GM12878 (cell line): ENCODE data around the gene SLC25A39. TPM values are rescaled to one million over a fixed set of nuclear protein-coding genes. Genes with fewer than 3 reads are reported as not detected.

ENCODE experiments used
- ATAC-seq: fragments of 200-7000 bp; cut with Tn5 transposase; 3 replicates; pipeline ENCODE4 v1.9.1; 2020; ENCODE audit warnings: mild to moderate bottlenecking, moderate library complexity
- BruUV-seq: library from RNA; stranded (reverse); fragments of 400-500 nt; replicated peaks from 2 replicates; lab custom pipeline; 2021; lab: Mats Ljungman, UMichigan
- CTCF ChIA-PET: fragments of 300-600 bp; sonication (Branson Sonifier 250); formaldehyde crosslinking; extraction: SDS; loops from one replicate; lab custom pipeline; 2021; ENCODE audit warnings: inconsistent platforms; lab: Yijun Ruan, JAX
- POLR2A ChIA-PET: fragments of 350-600 bp; formaldehyde crosslinking; extraction: SDS; loops from one replicate; lab custom pipeline; 2021; ENCODE audit warnings: inconsistent platforms; lab: Charles Lee
- RAD21 ChIA-PET: fragments of 300-600 bp; sonication (Branson Sonifier 250); formaldehyde crosslinking; loops from one replicate; lab custom pipeline; 2023; ENCODE audit warnings: antibody characterized with exemption; ENCODE audit not compliant: unreplicated experiment; lab: Charles Lee
- SMC1A ChIA-PET: fragments of 300-600 bp; sonication (Branson Sonifier 250); formaldehyde crosslinking; loops from one replicate; lab custom pipeline; 2023; ENCODE audit not compliant: unreplicated experiment, uncharacterized antibody; lab: Charles Lee
- DNase-seq: peaks from one replicate; pipeline ENCODE4 v3.0.0-alpha.2; 2011; ENCODE audit warnings: low read depth, low spot score
- FAIRE-seq: peaks from 3 replicates; lab custom pipeline; 2011; peaks lifted over from hg19 to GRCh38; lab: Jason Lieb, UNC
- H2AFZ ChIP-seq: 2 replicates; pipeline ENCODE4 v1.6.0; 2011; ENCODE audit warnings: low read depth, low read length, control low read depth; ENCODE audit not compliant: control insufficient read depth
- H3K27ac ChIP-seq: 2 replicates; pipeline ENCODE4 v1.5.1; 2011; ENCODE audit warnings: control low read depth; ENCODE audit not compliant: control insufficient read depth, insufficient read depth
- H3K27me3 ChIP-seq, 2 experiments: replicated peaks in 1 of 2; 2 replicates each; pipeline versions ENCODE4 v1.6.0 to v1.6.1; 2011; ENCODE audit warnings: low read length in 1 of 2; ENCODE audit not compliant: control insufficient read depth in 2 of 2, insufficient read depth in 2 of 2
- H3K36me3 ChIP-seq, 2 experiments: 2 replicates each; pipeline ENCODE4 v1.5.1; 2011; ENCODE audit warnings: low read length in 1 of 2; ENCODE audit not compliant: control insufficient read depth in 2 of 2, insufficient read depth in 2 of 2
- H3K4me1 ChIP-seq: 2 replicates; pipeline ENCODE4 v1.6.1; 2011; ENCODE audit warnings: mild to moderate bottlenecking, low read length, moderate library complexity, mixed read lengths; ENCODE audit not compliant: control insufficient read depth, insufficient read depth
- H3K4me2 ChIP-seq: 2 replicates; pipeline ENCODE4 v1.6.0; 2011; ENCODE audit warnings: control low read depth; ENCODE audit not compliant: control insufficient read depth, insufficient read depth
- H3K4me3 ChIP-seq: fragments of 200-600 bp; sonication (generic); 2 replicates; pipeline ENCODE4 v1.5.1; 2016
- H3K79me2 ChIP-seq: 2 replicates; pipeline ENCODE4 v1.6.0; 2011; ENCODE audit warnings: low read length; ENCODE audit not compliant: control insufficient read depth, insufficient read depth
- H3K9ac ChIP-seq: 2 replicates; pipeline ENCODE4 v1.8.0; 2011; ENCODE audit warnings: low read length, control low read depth, mixed read lengths; ENCODE audit not compliant: control insufficient read depth, insufficient read depth
- H3K9me3 ChIP-seq: replicated peaks from 3 replicates; pipeline ENCODE4 v1.5.1; 2011; ENCODE audit warnings: mild to moderate bottlenecking, low read length; ENCODE audit not compliant: control insufficient read depth, insufficient read depth
- H4K20me1 ChIP-seq: 2 replicates; pipeline ENCODE4 v1.6.0; 2011; ENCODE audit not compliant: control insufficient read depth, insufficient read depth
- ATF3 ChIP-seq: IDR thresholded peaks from 2 replicates; pipeline ENCODE4 v1.6.1; 2011; ENCODE audit warnings: low read depth, mild to moderate bottlenecking, low read length, moderate library complexity, borderline replicate concordance; ENCODE audit errors: extremely low read depth
- ATF7 ChIP-seq: fragments of 450-650 bp; IDR thresholded peaks from 2 replicates; pipeline ENCODE4 v1.6.1; 2016; ENCODE audit warnings: low read depth, mild to moderate bottlenecking
- BMI1 ChIP-seq: fragments of 450-650 bp; IDR thresholded peaks from 2 replicates; pipeline ENCODE4 v1.6.1; 2016; ENCODE audit warnings: mild to moderate bottlenecking, moderate library complexity, borderline replicate concordance
- CEBPZ ChIP-seq: fragments of 150-350 bp; IDR thresholded peaks from 2 replicates; pipeline ENCODE4 v1.6.1; 2016; ENCODE audit warnings: low read depth, low read length
- CREM ChIP-seq: IDR thresholded peaks from 2 replicates; pipeline ENCODE4 v1.6.1; 2014; ENCODE audit warnings: antibody characterized with exemption, low read depth
- MXI1 ChIP-seq: fragments of 150-350 bp; IDR thresholded peaks from 2 replicates; pipeline ENCODE4 v1.6.1; 2011; ENCODE audit warnings: low read depth, mild to moderate bottlenecking, inconsistent platforms, low read length, improper control_type of control experiment
- PBX3 ChIP-seq: IDR thresholded peaks from 2 replicates; pipeline ENCODE4 v1.6.1; 2011; ENCODE audit warnings: mild to moderate bottlenecking, low read depth, low read length, moderate library complexity; ENCODE audit not compliant: insufficient replicate concordance
- RAD21 ChIP-seq: IDR thresholded peaks from 2 replicates; pipeline ENCODE4 v1.6.1; 2011; ENCODE audit warnings: mild to moderate bottlenecking, low read depth, low read length, moderate library complexity; ENCODE audit not compliant: insufficient read depth
- RUNX3 ChIP-seq: IDR thresholded peaks from 2 replicates; pipeline ENCODE4 v1.6.1; 2012; ENCODE audit warnings: low read length, inconsistent platforms
- SP1 ChIP-seq: IDR thresholded peaks from one replicate; pipeline ENCODE4 v1.6.1; 2011; ENCODE audit warnings: low read depth, low read length
- SRF ChIP-seq, 2 experiments: IDR thresholded peaks; 2 replicates each; pipeline ENCODE4 v1.6.1; 2011; ENCODE audit warnings: low read depth in 2 of 2, low read length in 2 of 2, mild to moderate bottlenecking in 1 of 2, moderate library complexity in 1 of 2
- ZBTB11 ChIP-seq: fragments of 450-650 bp; formaldehyde crosslinking; IDR thresholded peaks from 2 replicates; pipeline ENCODE4 v1.5.0; 2022; ENCODE audit warnings: mild to moderate bottlenecking, missing genetic modification characterization
- ZNF384 ChIP-seq: IDR thresholded peaks from 2 replicates; pipeline ENCODE4 v1.6.1; 2012; ENCODE audit warnings: low read depth, mild to moderate bottlenecking, low read length, improper control_type of control experiment, borderline replicate concordance
- WGBS: methylation state at CpG from one replicate; pipeline ENCODE4 v1.1.6; 2016; ENCODE audit warnings: low lambda C conversion rate; ENCODE audit not compliant: insufficient replicate concordance, insufficient coverage; ENCODE audit errors: missing lambda C conversion rate; 5-methylcytosine and 5-hydroxymethylcytosine counted together
- in situ Hi-C: fragments of 300-500 bp; cut with MboI; formaldehyde crosslinking; loops from 9 replicates; pipeline ENCODE4 v1.14.3; 2018; ENCODE audit warnings: mixed read lengths
- intact Hi-C: fragments of 100-400 bp; cut with micrococcal nuclease; formaldehyde crosslinking; loops from one replicate; pipeline ENCODE4 v1.14.2; 2022; ENCODE audit not compliant: unreplicated experiment
- polyA plus RNA-seq, 11 experiments: library from polyadenylated mRNA; depleted of rRNA in 4 of 11; unstranded in 6 of 11; stranded (reverse) in 5 of 11; fragments of >200 nt; fragmentation: Nextera tagmentation in 4 of 11; fragmentation: Illumina TruSeq in 1 of 11; extraction: Ambion mirVana in 4 of 11; extraction: Trizol in 1 of 11; gene quantifications; 1 replicate in 1 of 11; 2 replicates in 10 of 11; pipeline versions ENCODE4 v1.2.1 to v1.2.3, GENCODE V29; 2011 to 2016; ENCODE audit warnings: inconsistent platforms in 2 of 11, missing spikeins in 2 of 11, low read depth in 1 of 11
- total RNA-seq, 4 experiments: library from RNA; depleted of rRNA in 3 of 4; stranded (reverse); fragments of >200 nt in 3 of 4; fragmentation: Illumina TruSeq in 1 of 4; extraction: Trizol in 1 of 4; gene quantifications; 2 replicates each; pipeline versions ENCODE4 v1.2.1 to v1.2.3, GENCODE V29; 2013 to 2021

Gene SLC25A39
- total and polyA plus RNA-seq, 10 of the 15 experiments (the other 5 are each of a cell fraction or from before 2014, with no cell fraction given): 3.5 to 270 (median 150) TPM

GRCh38 chr17:44331249-44331760 is 6.7 kb upstream of the SLC25A39 start:
- peak overlapping the region; percentile 40; the same call in 1 of the 2 replicates for H3K4me2 ChIP-seq
- H3K36me3 ChIP-seq: no peaks in the 10 kb centered on the region
- H3K4me1 ChIP-seq: peaks cover 14% of the 10 kb centered on the region
- H2AFZ ChIP-seq: peak overlapping the region; percentile 69
- SMC1A ChIA-PET: interaction anchor here (0.7 to 4.3 kb wide), 13 partner anchors 11 to 387 kb away, joined by 3 to 38 read pairs (median 5); partner anchors contain the start of gene GRN
- 3% methylated on average over 7 of the region's 7 CpGs for WGBS
- in situ Hi-C loops: no loop called here
- no peaks in the 10 kb centered on the region for H4K20me1 ChIP-seq
- ATAC-seq (peak; percentile 72), DNase-seq (no peak), FAIRE-seq (peak; percentile 84)
- RAD21 ChIA-PET: interaction anchor here (0.7 to 4.4 kb wide), 11 partner anchors 11 to 231 kb away, joined by 3 to 46 read pairs (median 5); partner anchors contain the start of gene GRN
- no TSS peak for BruUV-seq
- intact Hi-C loops: loop anchor here (1.0 kb wide), 1 partner anchor 121 kb away; no protein-coding TSS in a partner anchor
- POLR2A ChIA-PET: interaction anchor here (0.5 to 2.6 kb wide), 8 partner anchors 14 to 146 kb away, joined by 3 to 10 read pairs (median 3); partner anchors contain the start of gene GRN
- CTCF ChIA-PET: interaction anchor here (0.7 to 9.1 kb wide), 24 partner anchors 11 to 338 kb away, joined by 3 to 154 read pairs (median 4); partner anchors contain the start of gene GRN
- no peak overlapping the region for H3K27ac ChIP-seq
- no peak overlapping the region for H3K4me3 ChIP-seq
- no peaks in the 10 kb centered on the region; the same call in 1 of the 2 replicates for H3K79me2 ChIP-seq
- no peak overlapping the region for H3K9ac ChIP-seq
- no peaks in the 10 kb centered on the region for H3K27me3 ChIP-seq
- H3K9me3 ChIP-seq: no peaks in the 10 kb centered on the region
- TF ChIP-seq SP1: no peak
- 0 out of 2 replicates have a peak, but pooled peaks have one; percentile 46 for TF ChIP-seq MXI1
- TF ChIP-seq ATF7: peak; percentile 23; the same call in 1 of the 2 replicates
- peak; percentile 83 for TF ChIP-seq RAD21
- TF ChIP-seq PBX3: peak; percentile 78
- TF ChIP-seq BMI1: no peak
- TF ChIP-seq ZNF384: no peak
- peak; percentile 25; the same call in 1 of the 2 replicates for TF ChIP-seq CREM
- no peak for TF ChIP-seq ATF3
- TF ChIP-seq CEBPZ: no peak
- no peak for TF ChIP-seq ZBTB11 (CRISPR knock-in tag)
- no peak for TF ChIP-seq SRF (IDR thresholded peaks at IDR 0.05; ENCODE audit: low read depth in 2 of 2, low read length in 2 of 2)
- TF ChIP-seq RUNX3: peak; percentile 38; the same call in 1 of the 2 replicates
